ENCODE results near the gene CCL13.

Gene CCL13

GRCh38 chr17:34364751-34365150 is 8.5 kb downstream of the CCL13 start:
- no peak for DNase-seq

- DNase-seq = no peak
Observed at GRCh38 chr17:34365340-34365739, 9.1 kb downstream of the CCL13 start.

- no peak for DNase-seq
Observed at GRCh38 chr17:34366010-34366409, 9.7 kb downstream of the CCL13 start.

GRCh38 chr17:34366529-34367107 is 10.3 kb downstream of the CCL13 start:
- DNase-seq = no peak

- no peak for DNase-seq
Observed at GRCh38 chr17:34367486-34368195, 11.4 kb downstream of the CCL13 start.

GRCh38 chr17:34368196-34368945 is 12.1 kb downstream of the CCL13 start:
- no peak for DNase-seq

GRCh38 chr17:34368946-34369500 is 12.7 kb downstream of the CCL13 start:
- DNase-seq = no peak

GRCh38 chr17:34369571-34369970 is 13.3 kb downstream of the CCL13 start:
- no peak for DNase-seq

- DNase-seq = no peak
Observed at GRCh38 chr17:34370376-34370996, 14.2 kb downstream of the CCL13 start.

GRCh38 chr17:34370997-34371395 is 14.7 kb downstream of the CCL13 start:
- no peak for DNase-seq

GRCh38 chr17:34371405-34372100 is 15.3 kb downstream of the CCL13 start:
- no peak for DNase-seq

- DNase-seq = no peak
Observed at GRCh38 chr17:34374457-34374856, 18.2 kb downstream of the CCL13 start.

GRCh38 chr17:34375426-34375997 is 19.2 kb downstream of the CCL13 start:
- no peak for DNase-seq

- no peak for DNase-seq
Observed at GRCh38 chr17:34377078-34377823, 21.0 kb downstream of the CCL13 start.

GRCh38 chr17:34378664-34379101 is 22.4 kb downstream of the CCL13 start:
- DNase-seq = peak in 1 of 2 donors; percentile 33

GRCh38 chr17:34379868-34380267 is 23.6 kb downstream of the CCL13 start:
- no peak for DNase-seq

GRCh38 chr17:34382621-34383124 is 26.4 kb downstream of the CCL13 start:
- no peak for DNase-seq

GRCh38 chr17:34383216-34383615 is 26.9 kb downstream of the CCL13 start:
- no peak for DNase-seq

GRCh38 chr17:34384271-34384670 is 28.0 kb downstream of the CCL13 start:
- no peak for DNase-seq

- no peak for DNase-seq
Observed at GRCh38 chr17:34384822-34385605, 28.7 kb downstream of the CCL13 start.

Data from CD4-positive, alpha-beta T cell treated with Interleukin-1 beta for 1 hour (primary cell).